Mesodermal cell (in vitro differentiated cells): Measurements from ENCODE around the gene SDCBP2.

Experiments used
- H3K27ac ChIP-seq: 2 replicates; pipeline ENCODE4 v1.7.0; 2013; ENCODE audit warnings: mild to moderate bottlenecking, low read depth, low read length, moderate library complexity; ENCODE audit not compliant: severe bottlenecking
- H3K36me3 ChIP-seq: 2 replicates; pipeline ENCODE4 v1.7.1; 2013; ENCODE audit warnings: mild to moderate bottlenecking, low read length, moderate library complexity; ENCODE audit not compliant: control insufficient read depth, insufficient read depth
- H3K4me1 ChIP-seq: one replicate; pipeline ENCODE4 v1.7.1; 2013; ENCODE audit warnings: mild to moderate bottlenecking, low read length; ENCODE audit not compliant: insufficient read depth, control insufficient read depth, poor library complexity, severe bottlenecking
- H3K4me3 ChIP-seq: 2 replicates; pipeline ENCODE4 v1.7.0; 2013; ENCODE audit warnings: low read length, control low read depth, mild to moderate bottlenecking; ENCODE audit not compliant: insufficient read depth, poor library complexity, severe bottlenecking; ENCODE audit errors: extremely low read depth
- H3K9me3 ChIP-seq: 2 replicates; pipeline ENCODE4 v1.7.1; 2013; ENCODE audit warnings: mild to moderate bottlenecking, low read length, moderate library complexity; ENCODE audit not compliant: control insufficient read depth
- WGBS, 2 experiments: methylation state at CpG; one replicate each; pipeline ENCODE4 v1.1.5; 2013; ENCODE audit warnings: missing lambda C conversion rate in 2 of 2; ENCODE audit not compliant: insufficient coverage in 2 of 2; 5-methylcytosine and 5-hydroxymethylcytosine counted together

The SDCBP2 gene

GRCh38 chr20:1280195-1281102, 48.5 kb downstream of the SDCBP2 start:
- Histone ChIP-seq H3K4me3 (no peak overlapping the region), H3K27ac (no peak overlapping the region), H3K36me3 (peaks cover 5% of the 10 kb centered on the region), H3K9me3 (no peaks in the 10 kb centered on the region), H3K4me1 (no peaks in the 10 kb centered on the region)
- WGBS, 2 experiments, result 87 to 89% methylated on average over 5 of the region's 6 CpGs

DNA sequence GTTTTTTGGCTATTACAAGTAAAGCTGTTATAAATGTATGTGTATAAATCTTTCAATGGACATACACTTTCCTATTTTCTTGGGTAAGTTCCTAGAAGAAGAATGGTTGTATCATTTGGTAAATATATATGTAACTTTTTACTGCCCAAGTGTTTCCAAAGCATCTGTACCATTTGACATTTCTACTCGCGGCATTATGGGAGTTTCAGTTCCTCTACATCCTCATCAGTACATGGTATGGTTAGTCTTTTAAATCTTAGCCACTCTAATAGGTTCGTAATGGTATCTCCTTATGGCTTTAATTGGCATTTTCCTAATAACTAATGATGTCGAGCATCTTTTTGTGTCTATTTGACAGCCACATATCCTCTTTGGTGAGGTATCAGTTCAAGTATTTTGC, 49.9 kb downstream of the SDCBP2 start:
- Histone ChIP-seq H3K4me3 (no peak overlapping the region), H3K4me1 (no peaks in the 10 kb centered on the region), H3K36me3 (peaks cover 7% of the 10 kb centered on the region), H3K27ac (no peak overlapping the region), H3K9me3 (no peaks in the 10 kb centered on the region)
- 100% methylated on average over 1 of the region's 4 CpGs; no CpG with 5 or more reads in 1 of the 2 experiments for WGBS, 2 experiments

DNA sequence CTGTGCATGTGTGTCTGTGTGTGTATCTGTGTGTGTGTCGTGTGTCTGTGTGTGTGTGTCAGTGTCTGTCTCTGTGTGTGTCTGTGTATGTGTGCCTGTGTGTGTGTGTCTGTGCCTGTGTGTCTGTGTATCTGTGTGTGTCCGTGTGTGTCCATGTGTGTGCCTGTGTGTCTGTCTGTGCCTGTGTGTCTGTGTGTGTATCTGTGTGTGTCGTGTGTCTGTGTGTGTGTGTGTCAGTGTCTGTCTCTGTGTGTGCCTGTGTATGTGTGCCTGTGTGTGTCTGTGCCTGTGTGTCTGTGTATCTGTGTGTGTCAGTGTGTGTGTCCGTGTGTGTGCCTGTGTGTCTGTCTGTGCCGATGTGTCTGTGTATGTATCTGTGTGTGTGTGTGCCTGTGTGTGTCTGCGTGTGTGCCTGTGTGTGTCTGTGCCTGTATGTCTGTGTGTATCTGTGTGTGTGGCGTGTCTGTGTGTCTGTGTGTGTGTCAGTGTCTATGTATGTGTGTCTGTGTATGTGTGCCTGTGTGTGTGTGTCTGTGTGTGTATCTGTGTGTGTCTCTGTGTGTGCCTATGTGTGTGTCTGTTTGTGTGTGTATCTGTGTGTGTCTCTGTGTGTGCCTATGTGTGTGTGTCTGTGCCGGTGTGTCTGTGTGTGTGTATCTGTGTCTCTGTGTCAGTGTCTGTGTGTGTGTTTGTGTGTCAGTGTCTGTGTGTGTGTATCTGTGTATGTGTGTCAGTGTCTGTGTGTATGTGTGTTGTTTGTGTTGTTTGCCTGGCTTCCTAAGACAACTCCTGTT, 51.2 kb downstream of the SDCBP2 start:
- H3K4me3 ChIP-seq, result no peak overlapping the region
- 89 to 95% methylated on average over 7 to 8 of the region's 8 CpGs for WGBS, 2 experiments
- H3K27ac ChIP-seq, result no peak overlapping the region
- peaks cover 13% of the 10 kb centered on the region for H3K36me3 ChIP-seq
- no peaks in the 10 kb centered on the region for H3K4me1 ChIP-seq
- H3K9me3 ChIP-seq, result no peaks in the 10 kb centered on the region

- no peaks in the 10 kb centered on the region for H3K4me1 ChIP-seq
- no peaks in the 10 kb centered on the region for H3K9me3 ChIP-seq
- no peak overlapping the region for H3K27ac ChIP-seq
- WGBS, 2 experiments, result 60 to 100% methylated on average over 1 to 2 of the region's 2 CpGs
- no peak overlapping the region for H3K4me3 ChIP-seq
- peaks cover 15% of the 10 kb centered on the region for H3K36me3 ChIP-seq
These were observed 53.0 kb downstream of the SDCBP2 start for GRCh38 chr20:1275919-1276318.

- no peaks in the 10 kb centered on the region for H3K4me1 ChIP-seq
- peaks cover 19% of the 10 kb centered on the region for H3K36me3 ChIP-seq
- no peak overlapping the region for H3K27ac ChIP-seq
- 93 to 94% methylated on average over 11 to 13 of the region's 14 CpGs for WGBS, 2 experiments
- H3K9me3 ChIP-seq, result no peaks in the 10 kb centered on the region
- H3K4me3 ChIP-seq, result no peak overlapping the region
These were observed 54.2 kb downstream of the SDCBP2 start for GRCh38 chr20:1274485-1275311.

GRCh38 chr20:1273366-1273765, 55.6 kb downstream of the SDCBP2 start:
- H3K27ac ChIP-seq, result no peak overlapping the region
- WGBS, 2 experiments, result 96 to 100% methylated on average over 1 to 2 of the region's 2 CpGs

GRCh38 chr20:1272368-1273100, 56.4 kb downstream of the SDCBP2 start:
- Histone ChIP-seq H3K4me1 (peaks cover 7% of the 10 kb centered on the region), H3K27ac (peak overlapping the region; percentile 16), H3K36me3 (peaks cover 27% of the 10 kb centered on the region), H3K9me3 (no peaks in the 10 kb centered on the region), H3K4me3 (no peak overlapping the region)
- 89 to 94% methylated on average over 5 to 6 of the region's 6 CpGs for WGBS, 2 experiments

More at GRCh38 chr20:1273366-1273765, 55.6 kb downstream of the SDCBP2 start:
- H3K4me1 ChIP-seq, result peaks cover 4% of the 10 kb centered on the region
- H3K9me3 ChIP-seq, result no peaks in the 10 kb centered on the region
- peaks cover 27% of the 10 kb centered on the region for H3K36me3 ChIP-seq
- H3K4me3 ChIP-seq, result no peak overlapping the region

- peaks cover 25% of the 10 kb centered on the region for H3K4me1 ChIP-seq
- H3K27ac ChIP-seq, result no peak overlapping the region
- peaks cover 25% of the 10 kb centered on the region for H3K36me3 ChIP-seq
- H3K4me3 ChIP-seq, result no peak overlapping the region
- WGBS, 2 experiments, result 100% methylated on average over 1 of the region's 3 CpGs; no CpG with 5 or more reads in 1 of the 2 experiments
- H3K9me3 ChIP-seq, result no peaks in the 10 kb centered on the region
These were observed 59.1 kb downstream of the SDCBP2 start for GRCh38 chr20:1269850-1270249.

- peaks cover 25% of the 10 kb centered on the region for H3K4me1 ChIP-seq
- no peaks in the 10 kb centered on the region for H3K9me3 ChIP-seq
- WGBS, 2 experiments, result 90 to 91% methylated on average over 3 to 6 of the region's 8 CpGs
- H3K36me3 ChIP-seq, result peaks cover 25% of the 10 kb centered on the region
- H3K27ac ChIP-seq, result no peak overlapping the region
- no peak overlapping the region for H3K4me3 ChIP-seq
These were observed 59.7 kb downstream of the SDCBP2 start for GRCh38 chr20:1269235-1269634.
